OCI-LY3 (cell line): ENCODE measurements around the gene BEX5.

Source experiments
- H2AFZ ChIP-seq: fragments of 200-600, 300-600 bp; shearing (Covaris generic); 2 replicates; pipeline ENCODE4 v1.6.0; 2014; ENCODE audit warnings: antibody characterized with exemption, low read depth, low read length
- H3K27ac ChIP-seq: fragments of 200-600, 300-600 bp; sonication (generic); 2 replicates; pipeline ENCODE4 v1.5.1; 2014; ENCODE audit warnings: mild to moderate bottlenecking, low read length, moderate library complexity, mixed read lengths
- H3K27me3 ChIP-seq: fragments of 200-600, 300-600 bp; sonication (generic); 2 replicates; pipeline ENCODE4 v1.6.1; 2014; ENCODE audit warnings: low read depth, low read length, mixed read lengths
- H3K36me3 ChIP-seq: fragments of 200-600, 300-600 bp; sonication (generic); replicated peaks from 2 replicates; pipeline ENCODE3; 2014; ENCODE audit warnings: low read depth, low read length, mixed read lengths
- H3K4me1 ChIP-seq: fragments of 300-600, 200-600 bp; sonication (generic); 2 replicates; pipeline ENCODE4 v1.6.1; 2014; ENCODE audit warnings: low read length, mixed read lengths
- H3K4me2 ChIP-seq: fragments of 200-600, 300-600 bp; sonication (generic); 2 replicates; pipeline ENCODE4 v1.6.1; 2014; ENCODE audit warnings: low read length, mixed read lengths
- H3K4me3 ChIP-seq: fragments of 300-600, 200-600 bp; sonication (generic); 2 replicates; pipeline ENCODE4 v1.5.1; 2014; ENCODE audit warnings: antibody characterized with exemption, mild to moderate bottlenecking, low read length, moderate library complexity
- H3K79me2 ChIP-seq: fragments of 300-600, 200-600 bp; shearing (Covaris generic); 2 replicates; pipeline ENCODE4 v1.6.1; 2014; ENCODE audit warnings: mild to moderate bottlenecking, low read length, mixed read lengths
- H3K9ac ChIP-seq: fragments of 300-600, 200-600 bp; shearing (Covaris generic); 2 replicates; pipeline ENCODE4 v1.6.0; 2014; ENCODE audit warnings: mild to moderate bottlenecking, low read length, moderate library complexity
- H3K9me3 ChIP-seq: fragments of 200-600, 300-600 bp; shearing (Covaris generic); 2 replicates; pipeline ENCODE4 v1.6.1; 2014; ENCODE audit warnings: low read length, mixed read lengths; ENCODE audit not compliant: insufficient read depth
- H4K20me1 ChIP-seq: fragments of 200-600, 300-600 bp; sonication (generic); 2 replicates; pipeline ENCODE4 v1.6.1; 2016; ENCODE audit warnings: low read length, mixed read lengths; ENCODE audit not compliant: insufficient read depth
- EZH2phosphoT487 ChIP-seq: fragments of 200-600 bp; shearing (Covaris generic); IDR thresholded peaks from 2 replicates; pipeline ENCODE4 v1.6.1; 2018; ENCODE audit warnings: antibody characterized with exemption, mixed run types, low read depth
- TF ChIP-seq, protein P1 (sequence below): fragments of 200-600, 300-600 bp; sonication (generic); IDR thresholded peaks from 2 replicates; pipeline ENCODE4 v1.5.1; 2014; ENCODE audit warnings: antibody characterized with exemption, low read length, low read depth

The BEX5 gene

DNA sequence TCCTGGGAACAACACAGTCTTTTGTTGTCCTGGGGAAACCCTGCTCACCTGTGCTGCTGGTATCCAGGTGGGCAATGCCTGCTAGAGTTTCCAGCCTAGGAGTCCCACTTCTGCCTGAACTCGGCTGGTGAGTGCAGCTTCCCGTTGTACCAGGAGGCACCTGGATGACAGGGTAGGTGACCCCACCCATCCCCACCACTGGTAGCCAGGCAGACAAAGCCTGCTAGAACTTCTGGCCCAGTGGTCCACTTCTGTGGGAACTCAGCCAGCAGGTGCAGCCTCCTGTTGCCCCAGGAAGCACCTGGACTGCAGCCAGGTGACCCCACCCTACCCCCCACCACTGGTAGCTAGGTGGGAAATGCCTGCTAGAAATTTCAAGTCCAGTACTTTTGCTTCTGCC is 40.0 kb downstream of the BEX5 start:
- no peaks in the 10 kb centered on the region for H3K79me2 ChIP-seq
- H3K27me3 ChIP-seq: no peaks in the 10 kb centered on the region
- H3K9me3 ChIP-seq: no peaks in the 10 kb centered on the region
- TF ChIP-seq, protein P1, sequence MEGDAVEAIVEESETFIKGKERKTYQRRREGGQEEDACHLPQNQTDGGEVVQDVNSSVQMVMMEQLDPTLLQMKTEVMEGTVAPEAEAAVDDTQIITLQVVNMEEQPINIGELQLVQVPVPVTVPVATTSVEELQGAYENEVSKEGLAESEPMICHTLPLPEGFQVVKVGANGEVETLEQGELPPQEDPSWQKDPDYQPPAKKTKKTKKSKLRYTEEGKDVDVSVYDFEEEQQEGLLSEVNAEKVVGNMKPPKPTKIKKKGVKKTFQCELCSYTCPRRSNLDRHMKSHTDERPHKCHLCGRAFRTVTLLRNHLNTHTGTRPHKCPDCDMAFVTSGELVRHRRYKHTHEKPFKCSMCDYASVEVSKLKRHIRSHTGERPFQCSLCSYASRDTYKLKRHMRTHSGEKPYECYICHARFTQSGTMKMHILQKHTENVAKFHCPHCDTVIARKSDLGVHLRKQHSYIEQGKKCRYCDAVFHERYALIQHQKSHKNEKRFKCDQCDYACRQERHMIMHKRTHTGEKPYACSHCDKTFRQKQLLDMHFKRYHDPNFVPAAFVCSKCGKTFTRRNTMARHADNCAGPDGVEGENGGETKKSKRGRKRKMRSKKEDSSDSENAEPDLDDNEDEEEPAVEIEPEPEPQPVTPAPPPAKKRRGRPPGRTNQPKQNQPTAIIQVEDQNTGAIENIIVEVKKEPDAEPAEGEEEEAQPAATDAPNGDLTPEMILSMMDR: no peak
- TF ChIP-seq EZH2phosphoT487: no peak
- no peaks in the 10 kb centered on the region for H3K4me1 ChIP-seq
- no peak overlapping the region for H2AFZ ChIP-seq
- no peak overlapping the region for H3K27ac ChIP-seq
- no peaks in the 10 kb centered on the region for H3K36me3 ChIP-seq
- H3K9ac ChIP-seq: no peak overlapping the region
- H4K20me1 ChIP-seq: no peaks in the 10 kb centered on the region
- H3K4me3 ChIP-seq: no peak overlapping the region
- no peak overlapping the region for H3K4me2 ChIP-seq

DNA sequence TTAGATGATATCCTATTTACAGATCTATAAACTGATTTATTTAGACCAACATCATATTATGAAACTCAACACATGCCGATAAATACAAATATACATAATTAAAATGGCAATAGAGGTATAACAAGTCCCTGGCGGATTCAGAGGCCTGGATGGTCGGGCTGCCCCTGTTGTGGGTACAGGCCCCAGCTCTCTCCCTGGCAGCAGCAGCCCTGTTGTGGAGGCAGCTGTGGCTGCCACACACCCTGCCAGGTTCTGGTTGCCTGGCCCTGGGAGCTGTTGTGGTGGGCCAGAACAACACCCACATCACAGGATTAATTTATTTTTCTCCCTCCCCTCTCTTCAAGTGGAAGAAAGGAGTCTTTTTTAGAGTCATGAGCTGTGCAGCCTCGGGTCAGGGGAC is 42.4 kb downstream of the BEX5 start:
- H3K27me3 ChIP-seq: no peaks in the 10 kb centered on the region
- no peak overlapping the region for H3K27ac ChIP-seq
- H3K4me2 ChIP-seq: no peak overlapping the region
- no peaks in the 10 kb centered on the region for H3K36me3 ChIP-seq
- TF ChIP-seq, protein P1: no peak
- no peak for TF ChIP-seq EZH2phosphoT487
- no peak overlapping the region for H3K4me3 ChIP-seq
- no peaks in the 10 kb centered on the region for H3K4me1 ChIP-seq
- H4K20me1 ChIP-seq: no peaks in the 10 kb centered on the region
- no peak overlapping the region for H3K9ac ChIP-seq
- no peaks in the 10 kb centered on the region for H3K9me3 ChIP-seq
- no peaks in the 10 kb centered on the region for H3K79me2 ChIP-seq
- H2AFZ ChIP-seq: no peak overlapping the region
